Thoracic aorta (tissue), 2 donors: Measurements from ENCODE around the gene BCO2. TPM values are rescaled to one million over a fixed set of nuclear protein-coding genes. Genes with fewer than 3 reads are reported as not detected.

Experiments used
- ATAC-seq: fragments of 150-250 bp; one replicate; pipeline ENCODE4 v1.8.0; 2017; ENCODE audit warnings: low read depth; ENCODE audit not compliant: insufficient number of reproducible peaks, low FRiP score
- DNase-seq: peaks from one replicate; pipeline ENCODE4 v3.0.0-alpha.2; 2020; ENCODE audit warnings: low spot score
- H3K27ac ChIP-seq, 2 donors: fragments of 200-600 bp; sonication (generic); 1 replicate in 1 of 2; 2 replicates in 1 of 2; pipeline ENCODE4 v1.5.1; 2016; ENCODE audit warnings: mild to moderate bottlenecking in 2 of 2, moderate library complexity in 2 of 2
- H3K27me3 ChIP-seq: fragments of 200-600 bp; sonication (generic); replicated peaks from 2 replicates; pipeline ENCODE4 v1.6.0; 2016; ENCODE audit warnings: mild to moderate bottlenecking; ENCODE audit not compliant: insufficient read depth
- H3K36me3 ChIP-seq: fragments of 200-600 bp; sonication (generic); one replicate; pipeline ENCODE4 v1.5.1; 2016
- H3K4me1 ChIP-seq, 2 donors: fragments of 200-600 bp; sonication (generic); 1 replicate in 1 of 2; 2 replicates in 1 of 2; pipeline versions ENCODE4 v1.5.1 to v1.6.0; 2016; ENCODE audit warnings: low read depth in 2 of 2, mild to moderate bottlenecking in 1 of 2; ENCODE audit not compliant: control insufficient read depth in 1 of 2
- H3K4me3 ChIP-seq: fragments of 200-600 bp; sonication (generic); 2 replicates; pipeline ENCODE4 v1.5.1; 2016; ENCODE audit warnings: mild to moderate bottlenecking
- H3K9me3 ChIP-seq: fragments of 200-600 bp; sonication (generic); 2 replicates; pipeline ENCODE4 v1.5.1; 2016
- total RNA-seq, 2 donors: library from RNA; depleted of rRNA; stranded (reverse); fragments of >200 nt; gene quantifications; one replicate each; pipeline versions ENCODE4 v1.1.0 to v1.2.3, GENCODE V29; 2016
- TF ChIP-seq, protein P1 (sequence below): fragments of 200-600 bp; sonication (generic); IDR thresholded peaks from one replicate; pipeline ENCODE4 v1.5.1; 2019; ENCODE audit warnings: antibody characterized with exemption

BCO2 gene, protein sequence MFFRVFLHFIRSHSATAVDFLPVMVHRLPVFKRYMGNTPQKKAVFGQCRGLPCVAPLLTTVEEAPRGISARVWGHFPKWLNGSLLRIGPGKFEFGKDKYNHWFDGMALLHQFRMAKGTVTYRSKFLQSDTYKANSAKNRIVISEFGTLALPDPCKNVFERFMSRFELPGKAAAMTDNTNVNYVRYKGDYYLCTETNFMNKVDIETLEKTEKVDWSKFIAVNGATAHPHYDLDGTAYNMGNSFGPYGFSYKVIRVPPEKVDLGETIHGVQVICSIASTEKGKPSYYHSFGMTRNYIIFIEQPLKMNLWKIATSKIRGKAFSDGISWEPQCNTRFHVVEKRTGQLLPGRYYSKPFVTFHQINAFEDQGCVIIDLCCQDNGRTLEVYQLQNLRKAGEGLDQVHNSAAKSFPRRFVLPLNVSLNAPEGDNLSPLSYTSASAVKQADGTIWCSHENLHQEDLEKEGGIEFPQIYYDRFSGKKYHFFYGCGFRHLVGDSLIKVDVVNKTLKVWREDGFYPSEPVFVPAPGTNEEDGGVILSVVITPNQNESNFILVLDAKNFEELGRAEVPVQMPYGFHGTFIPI
- total RNA-seq: 10 to 100 TPM in 1 of 2 donors, 1 to 10 TPM in 1; 7.2 to 26.6 TPM

DNA sequence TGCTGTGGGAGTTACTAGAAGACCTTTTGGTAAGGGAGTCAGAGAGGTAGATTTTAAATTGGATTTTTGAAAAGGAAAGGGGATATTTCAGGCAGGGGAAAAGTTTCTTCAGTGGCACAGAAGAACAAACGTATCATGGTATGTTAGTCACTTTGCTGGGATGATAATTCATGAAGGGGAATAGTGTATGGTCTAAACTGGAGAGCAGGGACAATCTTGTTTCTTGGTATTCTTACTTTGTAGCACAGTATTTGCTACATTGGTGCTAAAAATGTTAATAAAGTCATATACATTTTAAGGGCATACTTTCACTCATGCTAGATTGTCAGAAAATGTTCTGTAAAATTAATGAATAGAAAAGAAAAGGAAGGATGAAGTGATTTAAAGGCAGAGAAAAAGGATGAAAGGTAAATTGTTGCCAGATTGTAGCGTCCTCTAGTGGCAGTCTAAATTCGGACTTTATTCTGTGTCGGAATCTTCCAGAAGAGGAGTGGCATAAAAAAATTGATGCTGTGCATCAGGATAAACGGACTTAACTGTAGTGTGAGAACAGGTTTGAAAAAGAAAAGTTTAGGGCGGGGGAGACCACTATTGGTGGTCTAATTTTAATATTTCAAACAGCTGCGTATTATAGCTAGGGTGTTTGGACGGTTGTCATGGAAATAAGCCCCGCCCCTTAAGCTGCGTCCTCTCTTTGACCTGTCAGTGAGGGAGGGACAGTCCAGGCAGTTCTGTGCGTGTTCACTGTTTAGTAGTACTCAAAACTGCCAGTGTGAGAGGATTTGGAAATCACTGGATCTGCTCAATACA is at the start of gene BCO2:
TSS of gene BCO2 (plus strand) at position 724 of the 810 bp plus-strand sequence. CDS start 90 bp downstream, outside the sequence.
- Histone ChIP-seq H3K4me1 (peaks cover 10 to 12% of the 10 kb centered on the region in 2 donors), H3K27me3 (no peaks in the 10 kb centered on the region), H3K4me3 (peak within 1 kb of the TSS; percentile 55), H3K27ac (no peak within 1 kb of the TSS), H3K36me3 (no peaks in the 10 kb centered on the region), H3K9me3 (no peaks in the 10 kb centered on the region)
- DNase-seq (peak; percentile 54), ATAC-seq (peak; percentile 89)
- TF ChIP-seq, protein P1, sequence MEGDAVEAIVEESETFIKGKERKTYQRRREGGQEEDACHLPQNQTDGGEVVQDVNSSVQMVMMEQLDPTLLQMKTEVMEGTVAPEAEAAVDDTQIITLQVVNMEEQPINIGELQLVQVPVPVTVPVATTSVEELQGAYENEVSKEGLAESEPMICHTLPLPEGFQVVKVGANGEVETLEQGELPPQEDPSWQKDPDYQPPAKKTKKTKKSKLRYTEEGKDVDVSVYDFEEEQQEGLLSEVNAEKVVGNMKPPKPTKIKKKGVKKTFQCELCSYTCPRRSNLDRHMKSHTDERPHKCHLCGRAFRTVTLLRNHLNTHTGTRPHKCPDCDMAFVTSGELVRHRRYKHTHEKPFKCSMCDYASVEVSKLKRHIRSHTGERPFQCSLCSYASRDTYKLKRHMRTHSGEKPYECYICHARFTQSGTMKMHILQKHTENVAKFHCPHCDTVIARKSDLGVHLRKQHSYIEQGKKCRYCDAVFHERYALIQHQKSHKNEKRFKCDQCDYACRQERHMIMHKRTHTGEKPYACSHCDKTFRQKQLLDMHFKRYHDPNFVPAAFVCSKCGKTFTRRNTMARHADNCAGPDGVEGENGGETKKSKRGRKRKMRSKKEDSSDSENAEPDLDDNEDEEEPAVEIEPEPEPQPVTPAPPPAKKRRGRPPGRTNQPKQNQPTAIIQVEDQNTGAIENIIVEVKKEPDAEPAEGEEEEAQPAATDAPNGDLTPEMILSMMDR: peak; percentile 62

DNA sequence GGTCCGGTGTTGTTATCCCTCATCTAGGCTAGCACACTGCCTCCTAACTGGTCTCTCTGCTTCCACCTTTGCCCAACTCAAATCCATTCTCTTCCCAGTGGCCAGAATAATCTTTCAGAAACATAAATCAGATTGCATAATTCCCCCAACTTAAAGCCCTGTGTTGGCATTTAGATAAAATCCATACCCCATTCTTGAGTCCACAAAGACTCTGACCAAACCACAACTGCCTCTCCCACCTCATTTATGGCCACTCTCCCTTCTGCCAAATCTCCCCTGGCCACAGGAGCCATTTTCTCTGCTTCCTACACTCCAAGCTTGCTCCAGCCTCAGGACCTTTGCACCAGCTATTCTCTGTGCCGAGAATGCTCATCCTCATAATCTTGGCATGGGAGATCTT is 48.3 kb upstream of the BCO2 start:
- Histone ChIP-seq H3K4me1 (no peaks in the 10 kb centered on the region), H3K36me3 (no peaks in the 10 kb centered on the region), H3K27me3 (no peaks in the 10 kb centered on the region), H3K4me3 (no peak overlapping the region), H3K27ac (no peak overlapping the region), H3K9me3 (no peaks in the 10 kb centered on the region)
- DNase-seq: no peak
- no peak for ATAC-seq
- TF ChIP-seq, protein P1: no peak

DNA sequence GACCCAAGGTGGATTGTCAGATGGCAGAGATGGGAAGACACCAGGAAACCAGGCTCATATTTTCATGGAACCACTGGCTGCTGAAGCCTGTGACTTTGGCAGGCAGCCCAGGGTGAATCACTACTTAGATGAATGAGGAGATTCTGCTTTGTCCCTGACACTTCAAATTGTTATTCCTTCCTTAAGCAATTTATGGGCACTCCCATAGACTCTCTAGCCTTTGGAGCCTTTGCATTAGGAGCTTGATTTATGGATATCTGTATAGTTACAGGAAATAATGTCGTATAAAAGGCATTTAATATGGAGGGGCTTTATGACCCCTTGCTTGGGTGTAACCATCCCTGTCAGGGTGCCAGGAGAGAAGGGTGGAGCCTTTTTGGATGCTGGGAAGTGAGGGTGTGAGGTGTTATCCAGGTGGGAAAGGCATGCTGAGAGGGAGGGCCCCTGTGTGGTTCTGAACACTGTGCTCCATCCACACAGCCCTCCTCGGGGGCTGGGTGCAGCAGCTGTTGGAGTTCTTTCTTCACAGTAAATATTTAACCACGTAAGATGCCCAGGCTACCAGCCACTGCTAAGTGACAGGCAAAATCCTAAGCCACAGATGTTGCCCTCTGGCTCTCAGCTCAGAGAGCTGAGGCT is 46.7 kb upstream of the BCO2 start:
- no peak for DNase-seq
- no peak overlapping the region for H3K27ac ChIP-seq
- no peaks in the 10 kb centered on the region for H3K27me3 ChIP-seq

DNA sequence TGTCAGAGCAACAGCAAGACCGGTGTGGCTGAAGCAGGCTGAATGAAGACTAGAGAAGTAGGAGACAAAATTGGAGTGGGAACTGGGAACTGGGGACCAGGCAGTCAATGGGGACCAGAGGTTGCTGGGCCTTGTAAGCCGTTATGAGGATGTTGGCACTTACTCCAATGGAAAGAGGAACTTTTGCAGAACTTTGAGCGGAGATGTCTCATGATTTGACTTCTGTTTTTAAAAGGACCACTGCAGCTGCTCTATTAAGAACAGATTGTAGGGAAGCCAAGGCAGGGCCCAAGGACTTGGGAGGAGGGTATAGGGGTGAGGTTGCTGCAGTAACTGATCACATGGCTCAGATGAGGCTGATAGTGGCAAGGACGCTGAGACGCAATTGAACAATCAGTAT is 45.7 kb upstream of the BCO2 start:
- no peak overlapping the region for H3K4me3 ChIP-seq
- no peaks in the 10 kb centered on the region for H3K4me1 ChIP-seq
- DNase-seq (no peak), ATAC-seq (no peak)
- H3K27ac ChIP-seq: no peak overlapping the region
- H3K36me3 ChIP-seq: no peaks in the 10 kb centered on the region
- TF ChIP-seq, protein P1: no peak
- H3K9me3 ChIP-seq: no peaks in the 10 kb centered on the region
- H3K27me3 ChIP-seq: no peaks in the 10 kb centered on the region

More for the DNA sequence above, 46.7 kb upstream of the BCO2 start:
- Histone ChIP-seq H3K4me3 (no peak overlapping the region), H3K9me3 (no peaks in the 10 kb centered on the region), H3K4me1 (no peaks in the 10 kb centered on the region), H3K36me3 (no peaks in the 10 kb centered on the region)
- TF ChIP-seq, protein P1: no peak
- ATAC-seq: no peak
